ENCODE measurements around the gene VSNL1. TPM values are rescaled to one million over a fixed set of nuclear protein-coding genes. Genes with fewer than 3 reads are reported as not detected.

VSNL1 gene
- total RNA-seq, 1 experiment from 2014 or later: 7.8 TPM

DNA sequence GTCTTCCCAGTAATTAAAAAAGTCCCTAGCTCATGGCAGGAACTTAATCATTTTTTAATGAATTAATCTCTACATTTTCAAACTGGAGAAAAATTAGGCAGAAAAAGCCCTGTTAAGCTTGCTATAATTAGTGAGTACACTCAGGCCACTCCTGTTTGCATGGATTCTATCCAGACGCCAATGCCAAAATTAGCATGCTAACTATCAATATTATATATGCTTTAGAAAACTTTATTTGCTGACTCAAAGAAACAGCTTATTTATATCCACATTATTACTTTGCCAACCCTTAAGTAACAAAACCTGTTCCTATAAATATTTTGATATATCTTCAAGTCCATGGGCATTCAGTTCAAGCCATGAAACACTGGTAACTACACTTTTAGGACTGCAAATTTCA, 122.2 kb downstream of the VSNL1 start:
- CTCF ChIA-PET: no interaction called here
- TF ChIP-seq EZH2 (IDR thresholded peaks at IDR 0.05; ENCODE audit: borderline replicate concordance, low read depth, low read length, poor library complexity, severe bottlenecking) (no peak), CTCF (conservative IDR thresholded peaks at IDR 0.05; ENCODE audit: low read depth, low read length) (no peak)
- no peaks in the 10 kb centered on the region for H3K4me1 ChIP-seq (ENCODE audit: insufficient read depth, low read length, poor library complexity, severe bottlenecking)
- H3K27ac ChIP-seq (ENCODE audit: low read depth, low read length, poor library complexity, severe bottlenecking): no peak overlapping the region
- intact Hi-C loops (cut with micrococcal nuclease; ENCODE audit: unreplicated experiment): no loop called here
- no peaks in the 10 kb centered on the region for H3K9me3 ChIP-seq (ENCODE audit: low read depth, low read length, poor library complexity, severe bottlenecking)
- DNase-seq (ENCODE audit: low spot score): no peak
- peaks cover 30% of the 10 kb centered on the region for H3K36me3 ChIP-seq (ENCODE audit: insufficient read depth, low read length, poor library complexity, severe bottlenecking)
- POLR2A ChIA-PET (ENCODE audit: low non-redundant PET): no interaction called here
- H3K4me3 ChIP-seq (ENCODE audit: low read depth, low read length, poor library complexity, severe bottlenecking): no peak overlapping the region
- BruUV-seq (replicated peaks): no TSS peak
- H3K27me3 ChIP-seq (replicated peaks; ENCODE audit: insufficient read depth, low read depth, low read length, poor library complexity): no peaks in the 10 kb centered on the region

DNA sequence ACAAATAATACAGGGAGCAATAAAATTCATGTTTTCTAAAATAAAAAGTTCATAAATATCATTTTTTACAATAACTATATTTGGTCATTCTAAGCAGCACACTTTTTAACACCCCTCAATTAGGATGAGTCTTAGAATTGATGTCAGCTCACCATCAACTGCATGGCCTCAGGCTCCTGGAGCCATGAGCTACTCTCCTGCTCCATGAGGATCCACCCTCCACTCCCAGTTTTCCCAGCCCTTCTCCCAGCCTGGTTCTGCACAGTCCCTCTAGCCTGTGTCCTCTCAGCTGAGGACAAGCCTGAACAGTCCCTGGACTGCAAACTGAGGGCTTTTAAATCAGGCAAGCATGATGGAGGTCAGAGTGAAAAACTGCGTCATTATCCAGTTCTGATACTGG, 124.0 kb downstream of the VSNL1 start:
- Histone ChIP-seq H3K4me1 (ENCODE audit: insufficient read depth, low read length, poor library complexity, severe bottlenecking) (no peaks in the 10 kb centered on the region), H3K36me3 (ENCODE audit: insufficient read depth, low read length, poor library complexity, severe bottlenecking) (peaks cover 35% of the 10 kb centered on the region), H3K4me3 (ENCODE audit: low read depth, low read length, poor library complexity, severe bottlenecking) (no peak overlapping the region), H3K27ac (ENCODE audit: low read depth, low read length, poor library complexity, severe bottlenecking) (no peak overlapping the region), H3K27me3 (replicated peaks; ENCODE audit: insufficient read depth, low read depth, low read length, poor library complexity) (no peaks in the 10 kb centered on the region), H3K9me3 (ENCODE audit: low read depth, low read length, poor library complexity, severe bottlenecking) (no peaks in the 10 kb centered on the region)
- POLR2A ChIA-PET (ENCODE audit: low non-redundant PET): interaction anchor here (0.6 kb wide), 1 partner anchor 146 kb away, joined by 3 read pairs; the partner anchor contains the start of gene RAD51AP2
- intact Hi-C loops (cut with micrococcal nuclease; ENCODE audit: unreplicated experiment): no loop called here
- no TSS peak for BruUV-seq (replicated peaks)
- CTCF ChIA-PET: no interaction called here
- no peak for TF ChIP-seq CTCF (conservative IDR thresholded peaks at IDR 0.05; ENCODE audit: low read depth, low read length)
- TF ChIP-seq EZH2 (IDR thresholded peaks at IDR 0.05; ENCODE audit: borderline replicate concordance, low read depth, low read length, poor library complexity, severe bottlenecking): no peak
- DNase-seq (ENCODE audit: low spot score): no peak

DNA sequence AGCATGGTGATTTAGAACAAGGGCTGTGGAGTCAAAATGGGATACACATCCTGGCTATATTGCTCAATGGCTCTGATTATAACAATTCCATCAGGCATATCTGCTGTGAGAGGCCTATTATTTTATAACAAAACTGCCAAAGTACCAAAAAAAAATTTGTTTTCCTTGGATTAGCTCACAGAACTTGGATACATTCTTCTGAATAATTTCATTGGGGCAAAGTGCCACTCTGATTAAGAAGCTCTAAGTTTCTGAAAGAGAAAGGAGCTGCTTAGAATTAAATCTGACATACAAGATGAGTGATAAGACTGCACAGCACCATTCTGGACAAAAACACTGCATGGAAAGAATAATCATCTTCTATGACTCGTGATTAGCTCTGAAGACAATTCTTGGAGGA, 127.4 kb downstream of the VSNL1 start:
- POLR2A ChIA-PET (ENCODE audit: low non-redundant PET): no interaction called here

More for the DNA sequence above, 127.4 kb downstream of the VSNL1 start:
- no peak overlapping the region for H3K4me3 ChIP-seq (ENCODE audit: low read depth, low read length, poor library complexity, severe bottlenecking)
- DNase-seq (ENCODE audit: low spot score): no peak
- no peak for TF ChIP-seq CTCF (conservative IDR thresholded peaks at IDR 0.05; ENCODE audit: low read depth, low read length)
- no peak for TF ChIP-seq EZH2 (IDR thresholded peaks at IDR 0.05; ENCODE audit: borderline replicate concordance, low read depth, low read length, poor library complexity, severe bottlenecking)
- no TSS peak for BruUV-seq (replicated peaks)
- CTCF ChIA-PET: no interaction called here
- H3K4me1 ChIP-seq (ENCODE audit: insufficient read depth, low read length, poor library complexity, severe bottlenecking): no peaks in the 10 kb centered on the region
- peaks cover 42% of the 10 kb centered on the region for H3K36me3 ChIP-seq (ENCODE audit: insufficient read depth, low read length, poor library complexity, severe bottlenecking)
- intact Hi-C loops (cut with micrococcal nuclease; ENCODE audit: unreplicated experiment): no loop called here
- H3K9me3 ChIP-seq (ENCODE audit: low read depth, low read length, poor library complexity, severe bottlenecking): no peaks in the 10 kb centered on the region
- H3K27ac ChIP-seq (ENCODE audit: low read depth, low read length, poor library complexity, severe bottlenecking): no peak overlapping the region
- H3K27me3 ChIP-seq (replicated peaks; ENCODE audit: insufficient read depth, low read depth, low read length, poor library complexity): no peaks in the 10 kb centered on the region
